C4-2B (cell line): ENCODE results near the gene LIN28B.

Experiments used
- ZFX ChIP-seq: fragments of 450-650 bp; IDR thresholded peaks from 2 replicates; pipeline ENCODE4 v1.6.1; 2017
- TF ChIP-seq, protein P1 (sequence below): fragments of 450-650 bp; conservative IDR thresholded peaks from 2 replicates; pipeline ENCODE4 v1.5.1; 2017; ENCODE audit warnings: mild to moderate bottlenecking

DNA sequence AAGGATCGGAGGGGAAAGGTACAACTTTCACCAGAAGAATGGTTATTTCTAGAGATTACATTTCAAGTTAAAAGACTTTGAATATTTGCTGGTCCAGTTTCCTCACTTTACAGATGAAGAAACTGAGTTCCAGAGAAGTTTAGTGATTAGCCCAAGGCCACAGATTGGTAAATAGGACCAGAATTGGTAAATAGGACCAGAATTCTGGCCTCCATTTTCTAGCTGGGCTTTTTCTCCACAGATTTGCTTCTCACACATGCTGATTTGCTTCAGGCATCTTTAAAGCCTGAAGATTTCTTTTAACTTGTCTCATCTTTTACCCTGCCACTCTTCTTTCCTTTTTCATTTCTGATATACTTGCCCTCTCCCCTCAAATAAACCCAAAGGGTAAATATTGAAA, 5.2 kb upstream of the LIN28B start:
- TF ChIP-seq, protein P1, sequence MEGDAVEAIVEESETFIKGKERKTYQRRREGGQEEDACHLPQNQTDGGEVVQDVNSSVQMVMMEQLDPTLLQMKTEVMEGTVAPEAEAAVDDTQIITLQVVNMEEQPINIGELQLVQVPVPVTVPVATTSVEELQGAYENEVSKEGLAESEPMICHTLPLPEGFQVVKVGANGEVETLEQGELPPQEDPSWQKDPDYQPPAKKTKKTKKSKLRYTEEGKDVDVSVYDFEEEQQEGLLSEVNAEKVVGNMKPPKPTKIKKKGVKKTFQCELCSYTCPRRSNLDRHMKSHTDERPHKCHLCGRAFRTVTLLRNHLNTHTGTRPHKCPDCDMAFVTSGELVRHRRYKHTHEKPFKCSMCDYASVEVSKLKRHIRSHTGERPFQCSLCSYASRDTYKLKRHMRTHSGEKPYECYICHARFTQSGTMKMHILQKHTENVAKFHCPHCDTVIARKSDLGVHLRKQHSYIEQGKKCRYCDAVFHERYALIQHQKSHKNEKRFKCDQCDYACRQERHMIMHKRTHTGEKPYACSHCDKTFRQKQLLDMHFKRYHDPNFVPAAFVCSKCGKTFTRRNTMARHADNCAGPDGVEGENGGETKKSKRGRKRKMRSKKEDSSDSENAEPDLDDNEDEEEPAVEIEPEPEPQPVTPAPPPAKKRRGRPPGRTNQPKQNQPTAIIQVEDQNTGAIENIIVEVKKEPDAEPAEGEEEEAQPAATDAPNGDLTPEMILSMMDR, result no peak
- no peak for TF ChIP-seq ZFX
